Measurements from ENCODE around the gene TIAM2. TPM values are rescaled to one million over a fixed set of nuclear protein-coding genes. Genes with fewer than 3 reads are reported as not detected.

Gene TIAM2
- total RNA-seq, 3 donors from 2014 or later (not counting 1 experiment from before 2014, with no cell fraction given), result 6.5 to 11.1 (median 8.7) TPM

DNA sequence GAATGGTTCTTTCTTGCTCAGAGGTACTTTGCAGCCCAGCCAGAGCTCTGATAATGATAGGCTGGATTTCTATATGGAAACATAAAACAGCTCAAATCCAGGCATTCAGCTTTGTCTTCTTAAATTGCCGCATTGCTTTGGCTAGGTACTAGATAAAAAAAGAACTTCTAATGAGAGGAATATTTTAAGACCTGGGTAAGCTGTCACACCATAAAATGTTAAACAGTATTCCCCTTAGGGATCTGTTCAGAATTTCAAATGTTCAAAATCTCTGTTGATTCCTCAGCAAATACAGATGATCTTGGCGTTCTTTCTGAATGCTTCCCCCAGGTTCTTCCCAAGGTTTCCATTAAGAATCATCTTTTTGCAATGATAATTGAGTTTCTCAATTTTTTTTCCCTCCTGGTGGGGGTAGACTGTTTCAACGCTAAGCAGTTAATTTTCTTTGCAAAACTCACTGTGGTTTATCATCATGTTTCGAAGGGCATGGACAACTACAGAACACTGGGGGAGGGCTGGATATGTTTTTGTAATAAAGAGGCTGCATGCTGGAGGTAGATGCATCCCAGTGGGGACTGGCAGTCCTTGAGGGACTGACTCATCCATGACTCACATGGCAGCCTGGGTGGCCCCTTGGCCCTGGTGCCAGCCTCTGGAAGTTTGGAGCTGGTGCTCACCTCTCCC lies 31.0 kb downstream of the TIAM2 start:
- Mint-ChIP-seq H3K9me3 (no peaks in the 10 kb centered on the region), H3K4me3 (no peak overlapping the region), H3K27ac (no peak overlapping the region), H3K27me3 (ENCODE audit: low read depth in 2 of 2) (no peaks in the 10 kb centered on the region), H3K36me3 (no peaks in the 10 kb centered on the region), H3K4me1 (no peaks in the 10 kb centered on the region)
- DNase-seq (no peak), ATAC-seq (no peak)
- no peaks in the 10 kb centered on the region for H3K27me3 ChIP-seq (ENCODE audit: control insufficient read depth, insufficient read depth, low read length)
- H3K9me3 ChIP-seq (ENCODE audit: control insufficient read depth, insufficient read depth, low read length), result no peaks in the 10 kb centered on the region
- TF ChIP-seq, protein P1, sequence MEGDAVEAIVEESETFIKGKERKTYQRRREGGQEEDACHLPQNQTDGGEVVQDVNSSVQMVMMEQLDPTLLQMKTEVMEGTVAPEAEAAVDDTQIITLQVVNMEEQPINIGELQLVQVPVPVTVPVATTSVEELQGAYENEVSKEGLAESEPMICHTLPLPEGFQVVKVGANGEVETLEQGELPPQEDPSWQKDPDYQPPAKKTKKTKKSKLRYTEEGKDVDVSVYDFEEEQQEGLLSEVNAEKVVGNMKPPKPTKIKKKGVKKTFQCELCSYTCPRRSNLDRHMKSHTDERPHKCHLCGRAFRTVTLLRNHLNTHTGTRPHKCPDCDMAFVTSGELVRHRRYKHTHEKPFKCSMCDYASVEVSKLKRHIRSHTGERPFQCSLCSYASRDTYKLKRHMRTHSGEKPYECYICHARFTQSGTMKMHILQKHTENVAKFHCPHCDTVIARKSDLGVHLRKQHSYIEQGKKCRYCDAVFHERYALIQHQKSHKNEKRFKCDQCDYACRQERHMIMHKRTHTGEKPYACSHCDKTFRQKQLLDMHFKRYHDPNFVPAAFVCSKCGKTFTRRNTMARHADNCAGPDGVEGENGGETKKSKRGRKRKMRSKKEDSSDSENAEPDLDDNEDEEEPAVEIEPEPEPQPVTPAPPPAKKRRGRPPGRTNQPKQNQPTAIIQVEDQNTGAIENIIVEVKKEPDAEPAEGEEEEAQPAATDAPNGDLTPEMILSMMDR (IDR thresholded peaks at IDR 0.05), result no peak
- 97% methylated on average over 4 of the region's 4 CpGs for WGBS (ENCODE audit: insufficient coverage)
- H3K36me3 ChIP-seq (ENCODE audit: control insufficient read depth, insufficient read depth, low read length), result no peaks in the 10 kb centered on the region
- no peak overlapping the region for H3K4me3 ChIP-seq (ENCODE audit: low read length)
- H3K27ac ChIP-seq (ENCODE audit: low read length), result no peak overlapping the region
- H3K4me1 ChIP-seq (ENCODE audit: control insufficient read depth, insufficient read depth, low read length), result no peaks in the 10 kb centered on the region
- intact Hi-C loops (cut with micrococcal nuclease), result no loop called here

DNA sequence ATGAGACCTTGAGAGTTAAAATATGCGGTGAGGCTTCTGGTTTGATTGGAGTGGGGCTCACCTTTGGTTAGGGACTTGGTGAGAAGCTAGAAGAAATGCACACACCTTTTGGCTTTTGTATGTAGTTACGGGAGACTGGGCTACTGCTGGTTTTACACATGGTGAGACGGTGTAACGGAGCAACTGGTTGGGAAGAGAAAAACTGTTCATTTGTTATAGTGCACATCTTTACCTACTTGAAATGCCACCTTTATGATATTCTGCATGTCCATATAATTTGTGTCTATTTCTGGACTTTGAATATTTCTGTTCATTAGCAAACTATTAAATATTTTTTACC lies 31.6 kb downstream of the TIAM2 start:
- intact Hi-C loops (cut with micrococcal nuclease), result no loop called here
- H3K4me3 ChIP-seq (ENCODE audit: low read length), result no peak overlapping the region
- H3K36me3 ChIP-seq (ENCODE audit: control insufficient read depth, insufficient read depth, low read length), result no peaks in the 10 kb centered on the region
- no peak overlapping the region for H3K27ac Mint-ChIP-seq
- H3K36me3 Mint-ChIP-seq, result no peaks in the 10 kb centered on the region
- no peaks in the 10 kb centered on the region for H3K9me3 Mint-ChIP-seq
- no peaks in the 10 kb centered on the region for H3K4me1 ChIP-seq (ENCODE audit: control insufficient read depth, insufficient read depth, low read length)
- H3K27me3 Mint-ChIP-seq (ENCODE audit: low read depth in 2 of 2), result peaks cover 0 to under 1% of the 10 kb centered on the region in 2 donors
- WGBS (ENCODE audit: insufficient coverage), result 100% methylated on average over 4 of the region's 4 CpGs
- no peak overlapping the region for H3K4me3 Mint-ChIP-seq
- H3K27me3 ChIP-seq (ENCODE audit: control insufficient read depth, insufficient read depth, low read length), result no peaks in the 10 kb centered on the region
- no peak overlapping the region for H3K27ac ChIP-seq (ENCODE audit: low read length)
- no peaks in the 10 kb centered on the region for H3K4me1 Mint-ChIP-seq
- ATAC-seq, result no peak
- no peaks in the 10 kb centered on the region for H3K9me3 ChIP-seq (ENCODE audit: control insufficient read depth, insufficient read depth, low read length)
- TF ChIP-seq, protein P1 (IDR thresholded peaks at IDR 0.05), result no peak
- DNase-seq, result no peak

DNA sequence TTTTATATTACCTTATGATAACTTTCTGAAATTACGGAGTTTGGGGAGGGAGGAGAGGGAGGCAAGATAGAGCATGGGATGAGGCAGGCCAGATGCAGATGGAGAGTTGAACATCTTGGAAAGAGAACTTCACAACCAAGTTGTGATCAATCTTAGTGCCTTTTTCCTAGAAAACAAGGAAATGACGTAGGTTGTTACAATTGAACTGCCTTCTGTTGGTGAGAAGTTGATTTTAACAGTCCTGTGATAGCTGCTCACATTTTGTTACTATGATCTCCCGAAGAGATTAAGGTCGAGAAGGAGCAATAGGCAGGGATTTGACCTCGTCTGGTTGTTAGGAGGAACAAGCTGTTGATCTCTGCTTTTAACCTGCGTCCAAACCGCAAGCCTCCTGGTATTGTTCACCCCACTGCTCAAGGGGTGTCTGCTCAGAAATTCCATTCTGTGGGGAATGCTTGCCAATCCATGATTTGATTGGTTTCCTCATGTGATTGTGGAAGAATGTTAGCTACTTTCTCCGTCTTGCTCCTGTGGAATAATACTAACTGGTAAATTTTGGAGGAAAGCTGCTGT lies 35.1 kb downstream of the TIAM2 start:
- Histone ChIP-seq H3K36me3 (ENCODE audit: control insufficient read depth, insufficient read depth, low read length) (no peaks in the 10 kb centered on the region), H3K4me1 (ENCODE audit: control insufficient read depth, insufficient read depth, low read length) (no peaks in the 10 kb centered on the region), H3K27me3 (ENCODE audit: control insufficient read depth, insufficient read depth, low read length) (no peaks in the 10 kb centered on the region), H3K9me3 (ENCODE audit: control insufficient read depth, insufficient read depth, low read length) (no peaks in the 10 kb centered on the region), H3K27ac (ENCODE audit: low read length) (no peak overlapping the region), H3K4me3 (ENCODE audit: low read length) (no peak overlapping the region)
- H3K27ac Mint-ChIP-seq, result no peak overlapping the region
- no peak overlapping the region for H3K4me3 Mint-ChIP-seq
- no peaks in the 10 kb centered on the region for H3K36me3 Mint-ChIP-seq
- TF ChIP-seq, protein P1 (IDR thresholded peaks at IDR 0.05), result no peak
- 96% methylated on average over 8 of the region's 8 CpGs for WGBS (ENCODE audit: insufficient coverage)
- no peaks in the 10 kb centered on the region for H3K9me3 Mint-ChIP-seq
- intact Hi-C loops (cut with micrococcal nuclease), result no loop called here
- no peaks in the 10 kb centered on the region for H3K4me1 Mint-ChIP-seq
- peaks cover 3 to 7% of the 10 kb centered on the region in 2 donors for H3K27me3 Mint-ChIP-seq (ENCODE audit: low read depth in 2 of 2)
- no peak for DNase-seq
- ATAC-seq, result no peak

DNA sequence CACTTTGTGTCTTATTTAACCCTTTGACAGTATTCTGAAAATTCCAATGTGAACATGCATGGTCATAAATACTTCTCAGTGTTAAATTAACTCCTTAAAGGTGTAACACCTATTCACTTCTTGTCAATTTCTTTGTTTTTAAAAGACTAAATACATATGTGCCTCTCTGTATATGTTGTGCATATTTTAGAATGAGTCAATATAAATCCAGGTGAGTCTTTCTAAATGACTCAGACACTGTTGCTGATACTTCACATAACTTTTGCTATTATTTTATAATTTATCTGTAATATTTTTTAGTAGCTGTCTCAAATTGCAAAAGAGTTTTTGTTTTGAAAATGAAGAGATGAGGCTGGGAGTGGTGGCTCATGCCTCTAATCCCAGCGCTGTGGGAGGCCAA lies 36.0 kb downstream of the TIAM2 start:
- H3K4me1 ChIP-seq (ENCODE audit: control insufficient read depth, insufficient read depth, low read length), result no peaks in the 10 kb centered on the region
- Mint-ChIP-seq H3K27ac (no peak overlapping the region), H3K9me3 (no peaks in the 10 kb centered on the region), H3K4me1 (no peaks in the 10 kb centered on the region), H3K27me3 (ENCODE audit: low read depth in 2 of 2) (peaks cover 3 to 15% of the 10 kb centered on the region in 2 donors), H3K4me3 (no peak overlapping the region), H3K36me3 (no peaks in the 10 kb centered on the region)
- H3K27ac ChIP-seq (ENCODE audit: low read length), result no peak overlapping the region
- DNase-seq (no peak), ATAC-seq (no peak)
- no peak overlapping the region for H3K4me3 ChIP-seq (ENCODE audit: low read length)
- TF ChIP-seq, protein P1 (IDR thresholded peaks at IDR 0.05), result no peak
- no peaks in the 10 kb centered on the region for H3K27me3 ChIP-seq (ENCODE audit: control insufficient read depth, insufficient read depth, low read length)
- no peaks in the 10 kb centered on the region for H3K36me3 ChIP-seq (ENCODE audit: control insufficient read depth, insufficient read depth, low read length)
- H3K9me3 ChIP-seq (ENCODE audit: control insufficient read depth, insufficient read depth, low read length), result no peaks in the 10 kb centered on the region
- WGBS (ENCODE audit: insufficient coverage), result 100% methylated on average over 1 of the region's 1 CpG
- intact Hi-C loops (cut with micrococcal nuclease), result no loop called here
